ENCODE measurements around the gene KCNC3. TPM values are rescaled to one million over a fixed set of nuclear protein-coding genes. Genes with fewer than 3 reads are reported as not detected.

Gene KCNC3
- total RNA-seq, 2 donors from 2014 or later: 3.6 to 10.6 TPM

DNA sequence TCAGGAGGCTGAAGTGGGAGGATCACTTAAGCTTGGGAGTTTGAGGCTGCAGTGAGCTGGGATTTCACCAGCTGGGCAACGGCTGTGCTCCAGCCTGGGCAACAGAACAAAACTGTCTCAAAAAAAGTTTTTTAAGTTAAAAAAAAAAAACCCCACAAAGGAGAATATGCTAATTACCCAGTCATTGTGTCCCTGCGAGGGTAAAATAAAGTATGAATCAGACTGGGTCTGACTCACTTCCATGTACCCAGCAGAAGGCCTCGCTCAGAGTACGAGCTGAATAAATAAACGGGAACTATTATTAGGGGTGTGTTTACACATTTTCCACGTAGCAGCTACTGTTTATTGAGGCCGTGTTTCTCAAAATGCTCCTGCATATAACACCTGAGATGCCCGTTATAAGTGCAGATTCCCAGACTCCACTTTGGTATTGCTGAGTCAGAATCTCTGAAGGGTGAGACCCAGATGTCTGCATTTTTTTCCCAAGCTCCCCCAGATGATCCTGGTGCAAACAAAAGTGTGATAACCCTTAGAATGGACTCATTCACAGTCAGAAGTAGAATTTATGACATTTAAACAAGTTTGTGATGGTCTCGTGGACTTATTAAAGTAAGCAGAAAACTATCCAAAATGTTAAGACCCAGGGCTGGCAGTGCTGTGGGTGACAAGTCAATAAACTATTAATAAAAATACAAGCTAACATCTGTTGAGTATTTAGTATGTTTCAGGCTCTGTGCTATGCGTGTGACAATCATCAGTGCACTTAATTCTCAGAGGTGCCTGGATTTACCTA, 28.2 kb downstream of the KCNC3 start:
- WGBS: 43% methylated on average over 10 of the region's 10 CpGs
- Histone ChIP-seq H3K27me3 (replicated peaks; ENCODE audit: insufficient read depth) (no peaks in the 10 kb centered on the region), H3K36me3 (no peaks in the 10 kb centered on the region), H3K4me3 (no peak overlapping the region), H3K9me3 (no peaks in the 10 kb centered on the region), H3K27ac (peak overlapping the region in 1 of 2 donors; percentile 62), H3K4me1 (replicated peaks) (no peaks in the 10 kb centered on the region)
- intact Hi-C loops (cut with DNase I): no loop called here
- TF ChIP-seq POLR2AphosphoS5 (IDR thresholded peaks at IDR 0.05): peak; percentile 73
- TF ChIP-seq, protein P1, sequence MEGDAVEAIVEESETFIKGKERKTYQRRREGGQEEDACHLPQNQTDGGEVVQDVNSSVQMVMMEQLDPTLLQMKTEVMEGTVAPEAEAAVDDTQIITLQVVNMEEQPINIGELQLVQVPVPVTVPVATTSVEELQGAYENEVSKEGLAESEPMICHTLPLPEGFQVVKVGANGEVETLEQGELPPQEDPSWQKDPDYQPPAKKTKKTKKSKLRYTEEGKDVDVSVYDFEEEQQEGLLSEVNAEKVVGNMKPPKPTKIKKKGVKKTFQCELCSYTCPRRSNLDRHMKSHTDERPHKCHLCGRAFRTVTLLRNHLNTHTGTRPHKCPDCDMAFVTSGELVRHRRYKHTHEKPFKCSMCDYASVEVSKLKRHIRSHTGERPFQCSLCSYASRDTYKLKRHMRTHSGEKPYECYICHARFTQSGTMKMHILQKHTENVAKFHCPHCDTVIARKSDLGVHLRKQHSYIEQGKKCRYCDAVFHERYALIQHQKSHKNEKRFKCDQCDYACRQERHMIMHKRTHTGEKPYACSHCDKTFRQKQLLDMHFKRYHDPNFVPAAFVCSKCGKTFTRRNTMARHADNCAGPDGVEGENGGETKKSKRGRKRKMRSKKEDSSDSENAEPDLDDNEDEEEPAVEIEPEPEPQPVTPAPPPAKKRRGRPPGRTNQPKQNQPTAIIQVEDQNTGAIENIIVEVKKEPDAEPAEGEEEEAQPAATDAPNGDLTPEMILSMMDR (IDR thresholded peaks at IDR 0.05): no peak
- peak; percentile 33 for DNase-seq (ENCODE audit: low spot score)

- H3K36me3 ChIP-seq: no peaks in the 10 kb centered on the region
- 46% methylated on average over 2 of the region's 2 CpGs for WGBS
- TF ChIP-seq, protein P1 (IDR thresholded peaks at IDR 0.05): no peak
- TF ChIP-seq POLR2AphosphoS5 (IDR thresholded peaks at IDR 0.05): no peak
- TF ChIP-seq POLR2A (IDR thresholded peaks at IDR 0.05): no peak
- H3K4me3 ChIP-seq: no peak overlapping the region
- no peaks in the 10 kb centered on the region for H3K4me1 ChIP-seq (replicated peaks)
- H3K27ac ChIP-seq: no peak overlapping the region
- intact Hi-C loops (cut with DNase I): no loop called here
- H3K27me3 ChIP-seq (replicated peaks; ENCODE audit: insufficient read depth): no peaks in the 10 kb centered on the region
- no peaks in the 10 kb centered on the region for H3K9me3 ChIP-seq
- no peak for DNase-seq (ENCODE audit: low spot score)
Observed at GRCh38 chr19:50300051-50300450, 29.1 kb downstream of the KCNC3 start.

DNA sequence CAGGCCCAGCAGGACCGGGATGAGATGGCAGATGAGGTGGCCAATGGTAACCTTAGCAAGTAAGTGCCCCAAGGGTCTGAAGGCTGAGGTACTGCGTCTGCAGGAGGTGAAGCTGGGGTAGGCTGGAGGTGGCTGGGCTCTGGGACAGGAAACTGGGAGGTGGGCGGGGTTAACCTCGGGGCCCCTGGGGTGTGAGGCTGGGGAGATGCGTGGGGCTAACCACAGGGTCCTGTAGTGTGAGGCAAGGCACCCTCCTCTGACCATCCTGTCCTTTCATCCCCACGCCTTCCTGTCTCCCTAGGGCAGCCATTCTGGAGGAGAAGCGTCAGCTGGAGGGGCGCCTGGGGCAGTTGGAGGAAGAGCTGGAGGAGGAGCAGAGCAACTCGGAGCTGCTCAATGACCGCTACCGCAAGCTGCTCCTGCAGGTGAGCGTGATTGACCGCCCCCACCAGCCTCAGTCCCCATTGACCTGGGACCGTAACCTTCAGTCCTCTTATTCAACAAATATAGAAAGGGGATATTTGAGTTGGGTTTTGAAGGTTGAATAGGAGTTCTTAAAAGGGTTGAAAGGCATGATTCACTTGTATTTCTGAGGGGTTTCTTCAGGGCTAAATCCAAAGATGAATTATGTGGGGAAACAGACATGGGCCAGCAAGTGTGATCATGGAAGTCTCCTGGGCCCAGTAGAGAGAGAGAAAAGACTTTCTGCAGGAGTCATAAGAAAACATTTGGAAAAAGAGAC, 35.7 kb downstream of the KCNC3 start:
- Histone ChIP-seq H3K27ac (no peak overlapping the region), H3K36me3 (no peaks in the 10 kb centered on the region), H3K4me1 (replicated peaks) (no peaks in the 10 kb centered on the region), H3K27me3 (replicated peaks; ENCODE audit: insufficient read depth) (no peaks in the 10 kb centered on the region), H3K9me3 (no peaks in the 10 kb centered on the region), H3K4me3 (no peak overlapping the region)
- WGBS: 81% methylated on average over 14 of the region's 14 CpGs
- TF ChIP-seq, protein P1 (IDR thresholded peaks at IDR 0.05): no peak
- intact Hi-C loops (cut with DNase I): no loop called here
- DNase-seq (ENCODE audit: low spot score): no peak

- H3K9me3 ChIP-seq: no peaks in the 10 kb centered on the region
- 73% methylated on average over 11 of the region's 11 CpGs for WGBS
- intact Hi-C loops (cut with DNase I): no loop called here
- H3K36me3 ChIP-seq: no peaks in the 10 kb centered on the region
- H3K4me1 ChIP-seq (replicated peaks): no peaks in the 10 kb centered on the region
- no peak overlapping the region for H3K27ac ChIP-seq
- no peaks in the 10 kb centered on the region for H3K27me3 ChIP-seq (replicated peaks; ENCODE audit: insufficient read depth)
- H3K4me3 ChIP-seq: no peak overlapping the region
- DNase-seq (ENCODE audit: low spot score): no peak
- TF ChIP-seq POLR2AphosphoS5 (IDR thresholded peaks at IDR 0.05): no peak
- no peak for TF ChIP-seq POLR2A (IDR thresholded peaks at IDR 0.05)
- TF ChIP-seq, protein P1 (IDR thresholded peaks at IDR 0.05): no peak
Observed at GRCh38 chr19:50292216-50292827, 36.9 kb downstream of the KCNC3 start.
